Activated CD8-positive, alpha-beta memory T cell treated with anti-CD3 and anti-CD28 coated beads for 4 hours (primary cell): ENCODE data around the gene SLC1A3.
"Not testable (repeated sequence)": the region's sequence is repeated elsewhere in the genome, so short reads cannot be mapped to it uniquely, and the experiment has no call there.

Experiments used
- DNase-seq, 2 donors: peaks; one replicate each; pipeline ENCODE4 v3.0.0-alpha.2; 2020; ENCODE audit warnings: low read depth in 2 of 2

Gene SLC1A3

DNA sequence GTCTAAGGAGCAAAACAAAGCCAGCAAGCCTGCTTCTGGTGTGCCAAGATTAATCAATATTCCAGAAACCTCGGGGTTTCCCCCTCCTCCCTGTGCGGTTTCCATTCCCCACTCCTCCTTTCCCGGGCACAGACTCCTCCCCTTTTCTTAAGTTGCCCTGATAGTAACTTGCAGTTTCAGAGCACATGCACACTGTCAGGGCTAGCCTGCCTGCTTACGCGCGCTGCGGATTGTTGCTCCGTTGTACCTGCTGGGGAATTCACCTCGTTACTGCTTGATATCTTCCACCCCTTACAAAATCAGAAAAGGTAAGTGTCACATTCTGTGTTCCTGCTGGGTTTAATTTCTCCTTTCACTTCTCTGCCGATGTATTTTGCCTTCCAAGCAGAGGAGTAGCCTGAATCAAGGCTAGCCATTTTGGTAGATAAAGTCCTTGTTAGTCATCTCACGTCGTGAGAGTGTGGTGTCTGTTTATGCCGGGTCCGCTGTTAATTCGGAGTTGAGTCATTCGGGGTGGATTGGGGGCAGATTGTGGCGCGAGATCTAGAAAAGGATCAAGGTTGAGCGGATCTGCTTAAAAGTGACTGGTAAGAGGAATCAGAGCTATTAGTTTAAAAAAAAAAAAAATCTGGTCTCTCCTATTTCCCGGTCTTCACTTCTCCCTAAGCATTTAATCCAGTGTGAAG lies at the start of gene SLC1A3:
SLC1A3 (plus strand) TSS at position 179 of the 686 bp plus-strand sequence. CDS start 1,818 bp downstream, outside the sequence.
- DNase-seq: no peak

DNA sequence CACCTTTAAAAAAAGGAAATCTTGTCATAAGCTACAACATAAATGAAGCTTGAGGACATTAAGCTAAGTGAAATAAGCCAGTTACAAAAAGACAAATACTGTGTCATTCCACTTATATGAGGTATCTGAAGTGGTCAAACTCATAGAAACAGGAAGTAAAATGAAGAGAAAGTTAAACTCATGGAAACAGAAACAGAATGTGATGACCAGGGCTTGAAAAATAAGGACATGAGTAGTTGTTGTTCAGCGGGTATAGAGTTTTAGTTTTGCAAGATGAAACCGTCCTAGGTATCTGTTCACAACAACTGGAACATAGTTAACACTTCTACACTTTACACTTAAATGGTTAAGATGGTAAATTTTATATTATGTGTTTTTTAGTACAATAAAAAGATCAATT lies 47.8 kb upstream of the SLC1A3 start:
- DNase-seq: no peak

DNA sequence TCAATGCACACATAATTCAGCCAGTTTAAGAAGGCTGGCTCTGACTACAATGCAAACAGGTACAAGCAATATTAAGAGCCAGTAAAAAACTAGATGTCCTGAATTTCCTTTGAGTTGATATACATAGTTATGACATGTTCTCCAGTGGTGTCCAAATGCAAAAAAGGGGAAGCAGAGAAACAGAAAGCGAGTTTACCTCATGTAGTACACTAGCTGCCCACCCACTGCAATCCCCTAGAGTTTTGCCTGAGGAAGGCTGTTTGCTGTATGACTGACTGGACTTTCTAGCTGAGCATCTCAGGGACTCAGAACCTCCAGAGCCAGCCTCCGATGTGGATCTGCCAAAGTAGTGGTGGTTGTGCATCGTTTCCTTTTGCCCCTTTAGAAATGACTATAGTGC lies 44.8 kb upstream of the SLC1A3 start:
- DNase-seq: no peak

DNA sequence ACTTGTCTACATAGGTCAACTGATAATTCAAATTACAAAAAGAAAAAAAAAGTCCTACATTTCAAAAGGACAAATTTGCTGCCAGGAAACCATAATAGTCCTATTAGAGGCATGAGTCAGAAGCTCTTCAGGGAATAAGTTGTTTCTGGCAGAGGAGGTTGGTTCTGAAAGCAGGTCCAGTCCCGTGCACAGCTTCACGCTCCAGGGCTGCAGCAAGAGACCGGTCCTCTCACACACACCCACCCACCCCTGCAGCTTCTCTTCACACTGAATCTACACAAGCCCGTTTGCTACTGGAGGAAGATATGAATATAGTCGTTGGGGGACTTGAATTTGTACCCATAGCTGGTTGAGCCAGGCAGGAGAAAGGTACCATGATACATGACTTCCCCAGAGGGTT lies 36.9 kb upstream of the SLC1A3 start:
- no peak for DNase-seq

DNA sequence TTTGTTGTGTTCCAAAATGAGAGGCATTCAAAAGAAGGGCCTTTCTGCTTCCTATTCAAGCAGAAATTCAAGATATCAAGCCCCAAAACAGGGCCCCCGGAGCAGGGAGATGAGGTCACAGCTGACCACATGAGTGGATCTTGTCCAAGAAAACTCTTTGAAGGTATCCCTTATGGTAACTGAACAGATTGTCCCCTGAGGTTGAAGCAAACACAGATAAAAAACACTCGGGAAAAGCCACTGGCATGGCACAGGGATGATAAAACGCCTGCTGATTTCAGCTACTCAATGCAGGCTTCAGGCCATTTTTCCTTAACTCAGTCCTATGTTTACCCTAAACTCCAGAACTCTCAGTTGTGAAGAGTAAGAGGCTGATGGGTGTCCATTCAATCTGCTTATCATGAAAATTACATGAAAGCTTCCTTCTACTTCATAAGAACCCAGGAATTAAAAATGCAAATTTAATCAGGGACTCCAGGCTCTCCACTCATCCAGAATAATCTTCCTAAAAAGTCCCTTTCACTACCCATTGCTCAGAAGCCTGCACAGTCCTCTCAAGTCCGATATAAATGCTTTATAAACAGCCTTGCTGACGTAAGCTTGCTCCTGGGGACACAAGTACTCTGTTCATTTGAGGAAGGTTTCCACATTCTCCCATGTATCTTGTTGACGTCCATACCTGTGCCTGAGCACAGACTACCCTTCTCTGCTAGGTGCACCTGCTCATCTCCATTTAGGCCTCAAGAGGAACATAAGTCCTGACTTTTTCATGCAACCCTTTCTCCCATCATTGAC lies 35.9 kb upstream of the SLC1A3 start:
- no peak for DNase-seq

DNA sequence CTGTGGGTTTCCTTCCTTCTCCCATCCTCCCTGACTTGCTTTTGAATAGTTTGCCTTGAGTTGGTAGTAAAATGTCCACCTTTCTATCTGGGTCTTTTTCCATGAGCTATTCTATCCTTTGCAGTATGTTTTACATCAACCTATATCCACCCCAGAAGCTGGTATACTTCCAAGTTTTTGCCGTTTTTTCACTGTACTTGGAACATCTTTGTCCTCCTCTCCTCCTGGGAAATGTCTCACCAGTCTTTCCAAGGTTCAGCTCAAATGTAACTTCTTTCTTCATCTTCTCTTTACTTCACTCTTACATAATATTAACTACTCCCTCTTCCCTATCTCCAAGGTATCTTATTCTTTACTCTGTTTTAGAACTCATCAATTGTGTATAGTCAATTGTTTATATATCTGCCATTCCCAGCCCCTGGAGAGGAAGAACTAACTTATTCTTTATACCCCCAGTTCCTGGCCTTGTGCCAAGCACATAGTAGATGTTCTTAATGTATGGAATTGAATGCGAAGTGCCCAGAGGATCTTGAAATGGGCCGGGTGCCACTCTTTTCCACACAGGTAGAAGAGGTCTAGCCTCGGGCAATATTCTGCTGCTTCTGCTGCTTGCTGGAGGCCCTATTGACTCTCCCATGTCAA lies 34.9 kb upstream of the SLC1A3 start:
- DNase-seq: no peak

DNA sequence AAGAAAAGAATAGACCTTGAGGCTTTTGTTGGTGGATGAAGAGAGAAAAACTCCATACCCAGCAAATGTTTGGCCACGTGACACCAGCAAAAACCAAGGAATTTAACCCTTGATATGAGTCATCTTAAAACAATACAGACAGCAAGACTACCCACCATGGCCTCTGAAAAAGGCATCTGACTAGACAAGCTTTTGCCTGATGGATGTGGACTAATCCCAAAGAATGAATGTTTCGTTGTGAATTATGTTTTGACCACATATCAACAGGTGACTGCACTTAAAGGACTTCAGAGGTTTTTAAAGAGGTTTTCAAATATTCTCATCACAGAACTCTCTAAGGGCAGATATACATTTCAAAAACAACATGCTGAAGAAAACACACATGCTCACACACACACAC lies 33.0 kb upstream of the SLC1A3 start:
- no peak for DNase-seq

DNA sequence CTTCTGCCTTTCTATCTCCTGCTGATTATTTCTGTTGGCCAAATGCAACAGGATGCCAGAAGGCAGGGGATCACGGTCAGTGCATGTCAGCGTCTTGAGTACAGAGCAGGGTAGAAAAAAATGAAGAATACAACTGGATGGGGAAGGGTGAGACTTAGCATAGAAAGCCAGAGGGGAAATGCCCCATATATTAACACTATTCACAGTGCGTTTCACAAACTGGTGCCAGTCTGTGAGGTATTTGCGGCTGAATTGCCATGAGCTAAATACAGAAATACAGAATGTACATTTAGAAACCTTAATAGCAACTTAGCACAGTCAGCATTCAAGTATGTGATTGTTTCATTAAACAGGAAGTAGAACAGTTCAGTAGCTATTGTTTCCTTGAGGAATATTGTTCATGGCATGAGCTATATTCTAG lies 31.0 kb upstream of the SLC1A3 start:
- no peak for DNase-seq

DNA sequence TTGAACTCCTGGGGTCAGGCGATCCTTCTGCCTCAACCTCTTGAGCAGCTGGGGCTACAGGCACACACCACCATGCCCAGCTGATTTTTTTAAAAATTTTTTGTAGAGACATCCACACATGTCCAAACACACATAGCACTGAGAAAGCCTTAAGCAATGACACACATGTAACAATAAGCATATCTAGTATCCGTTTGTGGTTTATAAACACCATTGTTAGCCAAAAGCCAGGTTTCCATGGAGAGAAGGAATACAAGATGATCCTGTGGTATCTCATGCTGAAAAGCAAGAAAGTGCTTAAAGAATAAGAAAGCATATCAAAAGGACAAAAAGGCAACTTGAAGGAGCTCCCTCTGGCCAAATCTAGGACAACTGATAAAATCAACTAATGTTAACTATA lies 29.7 kb upstream of the SLC1A3 start:
- no peak for DNase-seq

DNA sequence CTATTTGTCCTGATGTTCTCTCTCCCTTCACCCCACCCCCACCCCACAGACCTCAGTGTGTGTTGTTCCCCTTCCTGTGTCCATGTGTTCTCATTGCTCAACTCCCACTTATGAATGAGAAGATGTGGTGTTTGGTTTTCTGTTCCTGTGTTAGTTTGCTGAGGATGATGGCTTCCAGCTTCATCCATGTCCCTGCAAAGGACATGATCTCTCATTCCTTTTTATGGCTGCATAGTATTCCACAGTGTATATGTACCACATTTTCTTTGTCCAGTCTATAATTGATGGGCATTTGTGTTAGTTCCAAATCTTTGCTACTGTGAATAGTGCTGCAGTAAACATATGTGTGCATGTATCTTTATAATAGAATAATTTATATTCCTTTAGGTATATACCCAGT lies 26.5 kb upstream of the SLC1A3 start:
- not testable (repeated sequence) for DNase-seq

DNA sequence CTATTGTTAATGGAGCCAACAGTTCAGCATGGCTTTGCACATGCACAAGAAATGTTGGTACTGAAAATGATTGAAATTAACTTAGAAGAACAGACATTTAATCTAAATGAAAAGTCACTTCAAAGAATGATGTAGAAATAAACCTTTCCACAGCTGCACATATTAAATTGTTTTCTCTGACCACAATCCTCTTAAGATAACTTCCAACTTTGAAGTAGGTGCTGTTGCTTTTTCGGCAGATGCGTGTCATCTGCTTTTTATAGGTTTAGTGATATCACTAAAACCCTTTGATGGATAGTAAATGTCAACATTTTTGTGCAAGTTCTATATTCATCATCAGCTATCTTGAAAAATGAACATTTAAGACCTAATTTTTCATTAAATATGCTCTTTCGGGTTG lies 25.3 kb upstream of the SLC1A3 start:
- DNase-seq: no peak

DNA sequence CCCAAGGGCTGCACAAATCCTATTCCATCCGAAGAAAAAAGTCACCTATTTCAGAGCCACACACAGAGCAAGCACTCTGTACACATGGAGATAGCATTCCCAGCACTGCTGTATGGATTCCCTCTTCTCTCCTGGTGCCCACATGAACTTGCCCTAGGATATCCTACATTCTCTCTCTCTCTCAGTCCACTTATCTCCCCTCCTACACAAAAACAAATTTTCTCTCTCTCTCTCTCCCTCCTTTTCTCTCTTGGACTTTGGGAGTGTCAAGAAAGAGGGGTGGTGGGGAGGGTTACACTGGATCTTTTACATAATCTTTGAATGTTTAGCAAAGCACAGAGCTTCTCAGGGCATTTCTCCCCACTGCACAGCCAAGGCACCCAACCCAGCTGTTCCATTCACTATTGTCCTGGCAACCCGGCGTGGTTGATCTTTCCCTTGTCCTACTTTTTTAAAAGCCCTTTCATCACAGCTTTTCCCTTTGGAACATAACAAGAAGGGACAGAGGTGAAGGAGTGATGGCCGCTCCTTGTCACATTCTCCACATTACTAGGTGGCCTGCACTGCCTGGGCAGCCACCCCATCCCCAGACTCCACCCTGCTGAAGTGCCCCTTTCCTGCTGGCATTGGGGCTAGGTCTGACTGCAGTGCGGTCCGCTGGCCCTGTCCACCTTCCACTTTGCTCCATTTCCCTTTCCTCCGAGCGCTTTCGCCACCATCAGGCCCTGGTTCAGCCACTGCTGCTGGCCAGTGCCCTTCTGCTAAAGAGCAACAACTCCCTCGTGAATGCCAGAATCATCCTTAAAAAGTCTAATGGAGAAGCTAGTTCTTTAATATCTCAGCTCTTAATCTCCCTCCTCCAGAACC lies 22.2 kb upstream of the SLC1A3 start:
- no peak for DNase-seq

DNA sequence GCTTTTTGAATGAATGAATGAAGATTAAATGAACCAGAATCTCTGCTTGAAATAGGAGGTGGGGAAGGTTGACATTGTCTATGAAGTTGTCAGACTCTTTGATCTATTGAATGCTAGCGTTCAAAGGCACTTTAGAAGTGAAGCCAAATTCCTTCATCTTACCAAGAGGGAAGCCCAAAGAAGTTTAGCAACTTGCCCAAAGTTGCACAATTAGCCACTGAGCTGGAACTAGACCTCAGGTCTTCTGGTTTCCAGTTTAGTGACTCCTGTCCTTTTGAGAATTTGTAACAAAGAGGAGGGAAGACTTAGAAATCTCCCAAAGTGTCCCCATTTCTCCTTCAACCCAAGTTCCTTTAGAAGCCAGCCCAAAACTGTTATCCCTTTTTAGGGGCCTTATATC lies 20.7 kb upstream of the SLC1A3 start:
- DNase-seq: no peak

DNA sequence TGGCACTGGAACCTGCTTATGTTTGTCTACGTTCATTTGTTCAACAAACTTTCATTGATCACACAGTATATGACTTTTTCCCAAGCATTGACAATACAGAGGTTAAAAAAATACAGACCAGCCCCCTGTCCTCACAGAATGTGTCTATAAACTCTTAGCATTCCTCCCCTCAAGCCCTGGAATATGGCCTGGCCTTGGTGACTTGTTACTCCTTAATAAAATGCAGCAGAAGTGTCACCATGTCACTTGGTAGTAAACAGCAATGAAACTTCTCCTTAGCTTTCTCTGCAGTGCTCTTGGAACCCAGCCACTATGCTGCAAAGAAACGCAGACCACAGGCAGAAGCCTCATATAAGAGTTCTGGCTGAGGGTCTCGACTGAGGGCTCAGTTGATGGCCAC lies 19.1 kb upstream of the SLC1A3 start:
- DNase-seq: no peak

DNA sequence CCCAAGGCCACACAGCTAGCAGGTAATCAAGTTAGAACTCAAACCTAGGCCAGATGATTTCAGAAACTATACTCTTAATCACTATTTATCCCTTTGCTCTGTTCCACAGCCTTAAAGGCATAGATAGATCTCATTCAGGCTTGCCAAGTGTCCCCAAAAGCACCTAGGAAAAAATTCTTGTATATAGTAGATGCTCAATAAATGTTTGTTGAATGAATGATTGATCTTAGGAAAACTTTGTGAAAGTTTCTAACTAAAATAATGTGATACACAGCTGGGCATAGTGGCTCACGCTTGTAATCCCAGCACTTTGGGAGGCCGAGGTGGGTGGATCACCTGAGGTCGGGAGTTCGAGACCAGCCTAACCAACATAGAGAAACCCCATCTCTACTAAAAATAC lies 16.7 kb upstream of the SLC1A3 start:
- not testable (repeated sequence) for DNase-seq

DNA sequence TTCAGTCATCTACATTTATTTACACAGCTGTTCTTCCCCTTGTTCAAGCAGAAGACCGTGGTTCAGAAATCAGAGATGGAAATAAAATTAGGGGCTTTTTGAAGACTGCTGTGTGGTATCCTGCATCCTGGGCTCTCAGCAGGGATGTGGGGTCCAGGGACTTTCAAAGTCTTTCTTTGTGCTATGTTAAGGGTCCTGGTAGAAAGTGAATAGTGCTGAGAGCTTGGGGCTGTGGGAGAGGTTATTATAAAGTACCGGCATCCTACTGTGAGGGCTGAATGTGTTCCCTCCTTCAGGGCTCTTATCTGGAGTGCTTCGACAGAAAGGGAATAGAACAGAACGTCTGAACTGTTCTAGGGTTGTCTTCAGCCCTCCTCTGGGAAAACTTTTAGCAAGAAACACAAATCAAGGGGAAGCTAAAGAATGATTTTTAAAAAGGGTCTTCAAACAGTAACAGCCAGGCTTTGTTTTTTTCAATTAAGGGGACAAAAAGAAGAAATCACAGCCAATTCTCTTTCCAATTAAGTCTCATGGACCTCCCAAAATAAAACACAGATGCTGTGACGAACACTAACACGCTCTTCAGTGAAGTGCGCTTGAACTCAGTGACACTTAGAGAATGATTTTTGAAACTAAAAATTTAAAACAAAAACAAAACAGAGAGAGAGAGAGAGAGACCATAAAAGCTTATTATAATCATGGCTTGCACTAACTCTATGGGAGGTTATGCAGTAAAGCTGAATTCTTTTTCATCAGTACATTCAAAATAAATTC lies 15.7 kb upstream of the SLC1A3 start:
- DNase-seq: no peak

DNA sequence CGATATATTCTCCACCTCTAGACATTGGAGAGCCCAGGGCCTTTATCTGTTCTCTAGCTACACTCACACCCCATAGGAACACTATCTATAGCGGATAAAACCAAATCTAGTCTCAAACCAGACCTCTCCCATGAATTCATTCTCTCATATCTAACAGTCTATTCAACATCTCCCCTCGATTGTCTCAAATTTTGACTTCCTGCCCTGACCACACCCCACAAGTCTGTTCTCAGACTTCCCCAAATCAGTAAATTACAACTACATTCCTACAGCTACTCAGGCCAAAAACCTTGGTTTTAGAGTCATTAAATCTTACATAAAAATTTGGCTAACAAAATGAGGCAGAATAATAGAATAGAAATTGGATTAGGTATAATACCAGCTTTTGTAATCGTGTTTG lies 12.5 kb upstream of the SLC1A3 start:
- no peak for DNase-seq

DNA sequence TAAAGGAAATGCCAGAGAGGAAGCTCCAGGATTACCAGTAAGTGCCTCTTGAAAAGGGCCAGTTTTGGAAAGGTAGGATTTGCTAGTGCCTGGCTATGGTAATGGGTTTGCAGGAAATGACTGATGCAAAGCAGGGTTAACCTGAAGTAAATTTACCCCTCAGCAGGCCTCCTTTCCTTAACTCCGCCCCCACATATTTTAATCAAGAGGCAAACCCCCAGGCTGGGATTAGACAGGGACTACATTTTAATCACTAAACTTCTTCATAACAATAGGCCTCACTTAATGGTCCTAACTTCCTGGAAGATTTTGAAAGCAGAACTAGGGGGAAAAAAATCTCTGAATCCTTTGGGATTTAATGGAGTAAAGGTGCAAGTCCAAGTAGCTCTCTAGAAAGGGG lies 10.2 kb upstream of the SLC1A3 start:
- no peak for DNase-seq

DNA sequence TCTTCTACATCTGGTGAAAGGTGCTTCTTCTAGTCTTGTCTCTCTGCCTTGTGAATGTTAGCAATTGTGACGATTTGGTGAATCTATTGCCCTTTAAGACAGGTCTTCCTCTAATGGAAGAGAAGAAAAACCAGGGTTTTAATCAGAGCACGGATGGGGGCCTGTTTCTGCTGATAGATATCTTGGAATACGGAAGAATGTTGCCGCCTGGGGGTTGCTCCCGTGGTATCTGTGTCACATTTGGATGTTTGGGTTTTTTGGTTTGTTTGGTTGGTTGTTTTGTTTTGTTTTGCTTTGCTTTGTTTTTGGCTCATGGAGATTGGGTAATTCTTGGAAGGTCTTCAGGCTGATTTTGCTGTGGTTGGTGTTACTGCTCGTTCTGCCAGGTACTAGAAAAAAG lies 9.7 kb upstream of the SLC1A3 start:
- no peak for DNase-seq

DNA sequence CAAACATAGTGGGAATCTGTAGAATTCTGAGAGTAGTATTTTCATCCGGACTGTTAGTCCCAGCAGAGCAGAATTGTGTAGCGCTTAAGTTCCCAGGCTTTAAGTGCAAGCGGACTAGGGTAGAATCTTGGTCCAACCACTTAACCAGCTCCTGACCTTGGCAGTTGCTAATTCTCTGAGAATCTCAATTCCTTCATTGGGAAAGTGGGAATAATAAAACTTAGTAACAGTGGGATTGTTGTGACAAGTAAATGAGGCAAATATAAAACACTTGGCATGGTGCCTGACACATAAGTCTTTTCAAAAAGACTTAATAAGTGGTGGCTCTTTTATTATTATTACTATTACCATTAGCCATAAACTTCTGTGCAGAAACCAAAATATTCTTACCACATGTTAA lies 8.4 kb upstream of the SLC1A3 start:
- DNase-seq: no peak
